GM23248 (cell line): ENCODE results near the gene FILIP1.

ENCODE experiments used
- EZH2 ChIP-seq: fragments of 200-600 bp; sonication (generic); IDR thresholded peaks from 2 replicates; pipeline ENCODE4 v1.6.1; 2018; ENCODE audit warnings: antibody characterized with exemption, mild to moderate bottlenecking; ENCODE audit not compliant: insufficient read depth, poor library complexity, severe bottlenecking
- EZH2phosphoT487 ChIP-seq: fragments of 200-600 bp; sonication (generic); IDR thresholded peaks from 2 replicates; pipeline ENCODE4 v1.6.1; 2018; ENCODE audit warnings: antibody characterized with exemption, moderate library complexity, mild to moderate bottlenecking, low read depth; ENCODE audit not compliant: insufficient read depth

DNA sequence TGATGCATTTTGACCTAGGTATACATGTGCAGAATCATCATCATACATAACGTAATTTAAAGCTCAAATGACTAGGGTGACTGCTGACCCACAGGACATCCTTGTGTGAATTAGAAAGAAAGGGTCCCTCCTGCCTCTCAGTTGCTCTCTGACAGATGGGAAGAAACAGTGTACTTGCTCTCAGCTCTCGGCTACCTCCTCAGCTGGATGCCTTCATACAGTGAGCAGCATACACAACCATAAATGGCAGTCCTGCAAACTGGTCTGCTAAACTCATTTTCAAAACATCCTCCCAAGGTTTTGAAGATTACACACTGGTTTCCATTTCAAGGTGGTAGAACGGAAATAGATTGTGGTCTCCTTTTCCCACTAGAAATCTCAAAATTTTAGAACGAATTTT is 26.3 kb downstream of the FILIP1 start:
- TF ChIP-seq EZH2 (no peak), EZH2phosphoT487 (no peak)
